Stimulated activated CD4-positive, alpha-beta T cell treated with anti-CD3 and anti-CD28 coated beads, Interleukin-12 subunit alpha, Interleukin-12 subunit beta, amount 100 ng/mL, for 4 hours (primary cell): ENCODE data around the gene STRADB.
"Not testable (repeated sequence)": the region's sequence is repeated elsewhere in the genome, so short reads cannot be mapped to it uniquely, and the experiment has no call there.

Source experiments
- DNase-seq: peaks from one replicate; pipeline ENCODE4 v3.0.0-alpha.2; 2020

The STRADB gene

GRCh38 chr2:201432038-201432620 lies 19.4 kb upstream of the STRADB start:
- no peak for DNase-seq

GRCh38 chr2:201432621-201433393 lies 18.7 kb upstream of the STRADB start:
- DNase-seq = no peak

GRCh38 chr2:201433394-201433995 lies 18.0 kb upstream of the STRADB start:
- DNase-seq = no peak

DNA sequence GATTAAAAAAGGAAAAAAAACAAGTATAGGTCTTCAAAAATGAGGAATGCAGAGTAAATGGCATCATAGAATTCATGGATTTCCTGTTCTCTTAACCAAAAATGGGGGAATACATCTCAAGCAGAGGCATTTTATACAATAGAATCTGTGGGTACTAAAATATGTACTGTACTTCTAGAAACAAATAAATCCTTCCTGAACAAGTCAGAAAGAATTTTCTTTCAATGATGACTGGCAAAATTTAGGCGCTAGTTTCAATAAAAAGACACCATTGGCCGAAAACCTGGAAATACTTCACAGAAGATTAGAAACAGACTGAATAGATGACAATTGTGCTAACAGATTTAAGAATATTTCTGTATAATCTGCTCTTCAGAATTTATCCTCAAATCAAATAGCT lies 15.4 kb upstream of the STRADB start:
- no peak for DNase-seq

DNA sequence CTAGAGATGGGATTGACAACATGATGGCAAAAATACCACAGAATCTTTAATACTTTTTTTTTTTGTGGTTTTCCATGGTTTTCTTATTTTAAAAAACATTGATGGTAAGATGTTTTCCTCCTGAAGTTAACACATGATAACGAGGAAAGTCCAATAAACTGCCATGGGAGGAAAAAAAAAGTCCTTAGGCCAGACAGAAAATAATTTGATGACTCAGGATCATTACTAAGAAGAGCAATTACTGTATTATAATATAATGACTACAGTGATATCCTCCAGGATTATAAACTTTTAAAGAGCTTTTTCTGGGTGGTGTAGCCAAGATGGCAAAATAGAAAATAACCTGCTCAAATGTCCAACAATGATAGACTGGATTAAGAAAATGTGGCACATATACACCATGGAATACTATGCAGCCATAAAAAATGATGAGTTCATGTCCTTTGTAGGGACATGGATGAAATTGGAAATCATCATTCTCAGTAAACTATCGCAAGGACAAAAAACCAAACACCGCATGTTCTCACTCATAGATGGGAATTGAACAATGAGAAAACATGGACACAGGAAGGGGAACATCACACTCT lies 12.1 kb upstream of the STRADB start:
- DNase-seq = not testable (repeated sequence)

- DNase-seq = no peak
Measured at GRCh38 chr2:201440182-201440581, 11.4 kb upstream of the STRADB start.

GRCh38 chr2:201441409-201441808 lies 10.1 kb upstream of the STRADB start:
- no peak for DNase-seq

GRCh38 chr2:201444746-201445465 lies 6.6 kb upstream of the STRADB start:
- no peak for DNase-seq

- no peak for DNase-seq
Measured at GRCh38 chr2:201447086-201447485, 4.5 kb upstream of the STRADB start.

DNA sequence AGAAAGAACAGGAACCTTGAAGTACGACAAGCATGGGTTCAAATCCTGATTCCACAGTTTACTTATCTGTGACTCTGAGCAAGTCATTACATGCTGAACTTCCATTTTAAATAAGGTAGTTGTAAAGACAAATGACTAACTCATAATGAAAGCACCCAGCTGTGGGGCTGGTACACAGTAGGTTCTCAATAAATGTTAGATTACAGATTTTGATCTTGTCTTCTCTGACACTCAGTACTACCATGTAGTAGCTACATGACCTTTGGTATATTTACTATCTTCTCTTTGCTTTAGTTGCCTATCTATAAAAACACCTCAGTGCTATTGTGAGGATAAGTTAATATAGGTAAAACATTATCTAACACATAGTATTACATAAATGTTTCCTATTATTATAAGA lies 3.5 kb upstream of the STRADB start:
- no peak for DNase-seq

DNA sequence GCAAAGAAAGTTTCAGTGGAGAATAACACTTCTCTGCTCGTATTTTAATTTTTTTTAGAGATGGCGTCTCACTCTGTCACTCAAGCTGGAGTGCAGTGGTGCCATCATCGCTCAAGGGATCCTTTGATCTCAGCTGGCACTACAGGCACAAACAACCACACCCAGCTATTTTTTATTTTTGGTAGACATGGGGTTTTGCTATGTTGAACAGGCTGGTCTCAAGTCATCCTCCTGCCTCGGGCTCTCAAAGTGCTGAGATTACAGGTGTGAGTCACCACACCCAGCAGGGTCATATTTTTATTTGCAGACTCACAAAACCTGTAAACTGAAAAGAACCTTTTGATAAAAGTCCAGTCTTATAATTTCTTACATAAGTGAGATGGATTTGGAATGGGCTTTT lies 2.8 kb upstream of the STRADB start:
- no peak for DNase-seq

GRCh38 chr2:201450954-201451291 lies 617 bp upstream of the STRADB start:
- no peak for DNase-seq

DNA sequence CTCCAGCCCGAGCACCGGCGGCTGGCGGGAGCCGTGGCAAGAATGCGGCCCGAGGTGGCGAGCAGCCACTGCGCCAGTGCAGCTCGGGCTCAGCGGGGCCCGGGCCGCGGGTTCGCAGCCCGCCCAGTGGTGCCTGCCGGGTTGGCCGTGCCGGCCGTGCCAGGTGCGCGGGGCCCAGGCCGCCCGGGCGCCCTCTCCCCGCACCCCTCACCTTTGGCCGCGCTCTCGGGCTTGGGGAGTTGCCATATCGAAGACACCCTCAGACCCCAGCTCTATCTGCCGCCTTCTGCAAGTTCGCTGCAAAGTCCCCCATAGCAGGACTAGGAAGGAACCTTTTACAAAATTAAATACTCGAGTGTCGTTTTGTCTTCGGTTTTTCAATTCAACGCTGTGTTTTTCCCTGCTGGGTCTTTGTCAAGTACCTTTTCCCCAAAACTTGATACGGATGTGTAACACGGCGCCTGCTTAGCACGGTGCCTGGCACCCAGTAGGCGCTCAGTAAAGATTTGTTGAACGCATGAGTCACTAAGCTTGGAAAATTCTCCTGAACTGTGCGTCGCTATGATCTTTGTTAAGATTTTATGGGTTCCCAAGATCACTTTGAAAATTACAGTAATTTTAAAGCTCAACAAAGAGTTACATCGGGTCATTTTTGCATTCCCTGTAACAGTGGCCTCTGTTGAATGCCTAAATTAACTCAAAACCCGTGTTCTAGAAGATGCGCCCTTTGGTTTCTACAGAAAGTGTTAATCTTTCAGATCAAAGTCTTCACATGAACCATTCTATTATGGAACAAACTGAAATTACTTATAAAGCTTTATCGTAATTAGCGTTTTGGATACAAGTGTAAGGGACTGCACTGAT lies 750 bp downstream of the STRADB start:
- DNase-seq = no peak

DNA sequence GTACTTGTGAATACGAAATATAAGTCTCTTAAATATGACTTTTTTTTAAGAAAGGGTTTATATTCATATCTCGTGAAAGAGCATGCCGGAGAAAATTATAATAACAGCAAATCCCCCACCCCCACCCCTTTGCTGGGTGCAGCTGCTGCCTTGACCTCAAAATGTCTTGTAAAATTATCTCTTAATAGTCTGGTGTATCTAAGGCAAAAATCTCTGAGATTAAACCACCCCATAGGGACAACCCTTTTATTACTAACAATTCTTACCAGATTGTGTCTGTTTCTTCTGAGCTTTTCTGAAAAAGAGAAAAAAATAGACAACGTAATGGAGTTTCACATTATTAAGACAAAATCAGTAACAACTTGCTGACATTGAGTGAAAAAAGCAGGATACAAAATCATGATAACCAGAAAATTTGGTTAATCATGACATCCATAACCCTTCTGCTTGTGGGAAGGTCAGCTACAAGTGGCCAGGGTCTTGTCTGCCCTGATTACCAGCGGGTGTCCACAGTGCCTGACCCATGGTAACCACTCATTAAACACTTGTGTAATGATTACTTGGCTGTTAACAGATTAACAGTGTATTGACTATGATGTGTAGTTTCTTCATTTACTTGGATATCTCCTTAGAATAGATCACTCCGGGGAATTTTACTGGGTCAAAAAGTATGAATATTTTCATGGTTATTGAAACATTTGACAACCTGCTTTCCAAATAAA lies 1.5 kb downstream of the STRADB start:
- DNase-seq = no peak

GRCh38 chr2:201458381-201458780 lies 6.8 kb downstream of the STRADB start:
- DNase-seq = no peak

- DNase-seq = no peak
Measured at GRCh38 chr2:201460532-201460931, 9.0 kb downstream of the STRADB start.

- DNase-seq = no peak
Measured at GRCh38 chr2:201464547-201464946, 13.0 kb downstream of the STRADB start.

GRCh38 chr2:201465524-201465971 lies 14.0 kb downstream of the STRADB start:
- DNase-seq = no peak

DNA sequence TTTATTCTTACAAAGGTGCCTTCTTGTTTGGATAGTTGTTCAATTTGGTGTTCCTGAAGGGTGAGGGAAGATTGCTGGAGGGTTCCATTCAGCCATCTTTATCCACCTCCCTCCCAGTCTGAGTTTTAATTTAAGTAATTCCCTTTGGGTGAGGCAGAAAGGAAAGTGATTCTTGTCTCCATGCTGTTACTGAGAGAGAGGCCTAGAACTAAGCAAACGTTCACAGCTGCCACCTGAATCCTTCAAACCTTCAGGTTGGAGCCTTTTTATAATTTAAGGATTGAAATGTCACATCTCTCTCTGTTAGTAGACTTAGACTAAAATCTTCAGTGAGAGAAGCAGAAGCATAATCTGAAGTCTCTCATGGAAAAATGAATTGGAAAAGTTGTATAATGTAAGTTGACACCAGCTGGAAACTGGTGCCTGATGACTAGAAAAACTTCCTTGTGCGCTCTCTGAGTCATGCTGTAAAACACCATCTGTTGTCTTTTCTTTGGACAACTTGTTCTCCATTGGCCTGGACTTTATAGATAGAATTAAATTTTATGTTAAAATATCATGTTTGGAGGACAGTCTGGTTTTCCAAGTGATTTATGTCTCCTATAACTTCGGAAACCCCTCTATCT lies 14.6 kb downstream of the STRADB start:
- DNase-seq = no peak

GRCh38 chr2:201467666-201468065 lies 16.1 kb downstream of the STRADB start:
- DNase-seq = no peak
